DMS79 treated with DMSO at 0.1 percent for 48 hours (cell line): ENCODE results near the gene C3orf20.

Source experiments
- DNase-seq: peaks from one replicate; lab custom pipeline; 2025; lab: John Stamatoyannopoulos, UW

C3orf20 gene

DNA sequence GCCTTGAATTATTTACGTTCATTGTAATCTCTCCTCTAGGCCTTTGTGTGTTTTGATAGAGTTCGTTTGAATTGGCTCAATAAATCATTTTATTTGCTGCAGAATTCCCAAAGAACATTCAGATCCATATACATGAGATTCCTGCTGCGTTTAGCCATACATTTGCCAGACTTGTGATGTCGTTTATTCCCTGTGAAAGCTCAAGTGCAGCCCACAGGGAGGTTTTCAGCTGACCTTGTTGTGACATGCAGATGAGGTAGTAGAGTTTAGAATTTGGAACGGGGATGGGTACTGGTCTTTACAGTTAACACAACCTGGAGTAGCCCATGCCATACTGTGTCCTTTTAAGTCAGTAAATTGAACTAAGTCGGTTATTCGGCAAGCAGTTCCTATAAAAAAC, at the start of gene C3orf20:
Gene C3orf20, plus strand, starts transcription at position 301 of the 400 bp plus-strand sequence. CDS start 7,573 bp downstream, outside the sequence.
- DNase-seq = no peak

DNA sequence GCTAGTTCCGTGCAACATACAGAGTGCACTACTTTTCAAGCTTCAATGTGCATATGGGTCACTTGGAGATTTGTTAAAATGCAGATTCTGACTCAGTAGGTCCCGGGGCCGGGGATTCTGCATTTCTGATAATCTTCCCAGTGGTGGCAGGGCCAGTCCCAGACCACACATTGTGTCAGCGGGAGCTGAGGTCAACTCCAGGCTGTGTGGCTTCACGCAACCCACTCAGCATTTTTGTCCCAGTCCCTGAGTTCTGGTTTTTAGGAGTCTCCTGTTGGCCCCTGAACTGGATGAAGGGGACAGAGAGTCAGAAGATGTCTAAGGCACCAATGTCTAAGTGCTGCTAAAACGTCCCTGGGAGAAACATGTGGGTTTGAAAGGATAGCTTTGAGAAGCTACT, 49.5 kb upstream of the C3orf20 start:
- DNase-seq = no peak

DNA sequence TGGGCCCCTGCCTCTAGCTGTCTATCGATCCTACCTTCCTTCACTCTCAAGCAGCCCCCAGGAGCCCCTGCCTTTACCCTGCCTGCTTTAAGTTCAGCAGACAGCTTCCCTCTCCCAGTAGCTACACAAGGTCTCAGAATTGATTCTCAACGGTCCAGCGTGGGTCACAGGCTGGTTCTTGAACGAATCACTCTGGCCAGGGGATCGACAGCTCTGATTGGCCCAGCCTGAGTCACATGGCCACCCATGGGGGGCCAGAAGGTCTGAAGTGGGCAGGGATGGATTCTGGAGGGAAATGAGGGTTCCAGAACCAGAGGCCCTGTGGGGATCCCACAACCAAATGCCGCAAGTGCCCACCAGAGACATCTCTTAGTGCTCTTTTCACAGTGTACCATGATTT, 47.1 kb upstream of the C3orf20 start:
- no peak for DNase-seq

DNA sequence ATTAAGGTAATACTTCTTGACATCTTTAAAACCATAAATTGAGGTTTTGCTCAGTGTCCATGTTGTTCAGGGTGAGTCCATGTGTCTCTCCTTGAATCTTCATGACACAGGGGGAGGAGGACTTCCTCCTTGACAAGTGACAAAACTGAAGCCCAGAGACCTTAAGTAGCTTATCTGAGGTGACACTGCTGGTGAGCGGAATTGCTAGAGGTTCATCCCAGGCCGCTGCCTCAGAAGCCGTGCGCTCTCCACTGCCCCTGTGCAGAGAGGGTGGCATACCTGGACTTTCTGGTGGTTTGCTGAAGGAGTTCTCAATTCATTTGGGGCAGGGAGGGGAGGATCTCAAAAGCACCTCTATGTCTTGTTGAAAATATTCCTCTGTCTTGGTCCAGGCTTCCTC, 46.5 kb upstream of the C3orf20 start:
- no peak for DNase-seq

DNA sequence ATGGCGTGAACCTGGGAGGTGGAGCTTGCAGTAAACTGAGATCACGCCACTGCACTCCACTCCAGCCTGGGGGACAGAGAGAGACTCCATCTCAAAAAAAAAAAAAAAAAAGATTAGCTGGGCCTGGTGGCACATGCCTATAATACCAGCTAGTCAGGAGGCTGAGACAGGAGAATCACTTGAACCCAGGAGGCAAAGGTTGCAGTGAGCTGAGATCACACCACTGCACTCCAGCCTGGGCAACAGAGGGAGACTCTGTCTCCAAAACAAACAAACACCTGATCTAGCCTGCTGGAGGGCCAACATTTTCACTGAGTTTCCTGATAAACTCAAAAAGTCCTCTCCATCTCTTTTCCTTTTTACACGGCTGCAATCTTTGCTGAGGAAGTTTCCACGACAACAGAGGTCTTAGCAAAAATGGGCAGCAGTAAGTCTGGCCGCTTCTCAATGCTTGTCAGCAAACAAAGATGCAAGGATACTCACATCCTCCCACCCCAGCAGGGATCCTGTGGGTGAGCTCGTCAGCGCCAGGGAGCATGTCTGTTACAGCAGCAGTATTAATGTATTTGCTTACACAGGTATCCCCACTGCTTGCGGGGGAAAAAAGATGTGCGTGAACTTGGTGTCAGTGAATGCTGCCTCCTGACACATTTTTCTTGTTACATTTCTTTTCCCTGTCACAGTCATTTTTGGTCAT, 44.4 kb upstream of the C3orf20 start:
- no peak for DNase-seq

DNA sequence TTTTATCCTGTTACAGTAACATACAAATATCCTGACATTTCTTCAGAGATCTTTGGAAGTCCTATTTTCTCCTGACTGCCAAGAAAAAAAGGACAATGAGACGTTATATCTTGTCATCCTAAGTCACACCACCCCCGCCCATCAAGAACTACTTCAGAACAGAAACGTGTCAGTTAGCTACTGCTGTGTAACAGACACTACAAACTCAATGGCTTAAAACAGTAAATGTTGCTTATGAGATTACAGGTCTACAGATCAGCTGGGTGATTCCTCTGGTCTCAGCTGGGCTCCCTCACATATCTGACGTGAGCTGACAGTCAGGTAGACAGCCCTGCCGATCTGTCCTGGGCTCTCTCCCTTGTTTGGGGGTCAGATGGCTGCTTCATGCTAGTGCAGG, 43.8 kb upstream of the C3orf20 start:
- DNase-seq = no peak

DNA sequence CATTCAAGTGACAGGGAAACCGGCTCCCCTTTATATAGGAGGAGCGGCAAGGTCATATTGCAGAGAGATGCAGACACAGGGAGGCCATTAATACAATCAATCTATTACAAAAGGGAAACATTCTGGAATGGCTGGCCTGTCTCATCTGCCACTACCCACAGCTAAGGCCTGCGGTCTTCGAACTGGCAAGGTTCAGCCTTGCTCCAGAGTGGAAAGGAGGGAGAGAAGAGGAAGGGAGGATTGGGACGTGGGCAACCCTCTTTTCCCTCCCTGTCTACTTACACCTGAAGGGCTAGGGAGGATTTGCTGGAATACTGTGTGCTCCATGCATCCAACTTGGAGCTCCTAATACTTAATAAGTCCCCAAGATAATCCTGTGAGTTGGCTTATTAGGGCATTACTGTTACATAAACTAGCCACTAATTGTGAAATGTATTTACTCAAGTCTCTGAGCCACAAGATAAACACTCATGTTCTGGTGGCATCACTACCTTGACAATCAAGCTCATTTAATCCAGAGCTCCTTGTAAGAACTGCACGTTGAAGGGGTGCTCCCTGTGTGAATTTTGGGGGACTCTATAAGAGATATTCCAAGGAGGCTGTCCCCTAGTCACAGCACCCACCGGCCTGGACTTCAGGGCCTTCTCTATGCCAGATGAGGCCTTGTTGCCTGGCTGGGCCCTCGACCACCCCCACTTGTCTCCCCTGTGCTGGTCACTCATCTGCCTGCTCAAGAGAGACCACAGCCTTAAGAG, 43.1 kb upstream of the C3orf20 start:
- DNase-seq = no peak

DNA sequence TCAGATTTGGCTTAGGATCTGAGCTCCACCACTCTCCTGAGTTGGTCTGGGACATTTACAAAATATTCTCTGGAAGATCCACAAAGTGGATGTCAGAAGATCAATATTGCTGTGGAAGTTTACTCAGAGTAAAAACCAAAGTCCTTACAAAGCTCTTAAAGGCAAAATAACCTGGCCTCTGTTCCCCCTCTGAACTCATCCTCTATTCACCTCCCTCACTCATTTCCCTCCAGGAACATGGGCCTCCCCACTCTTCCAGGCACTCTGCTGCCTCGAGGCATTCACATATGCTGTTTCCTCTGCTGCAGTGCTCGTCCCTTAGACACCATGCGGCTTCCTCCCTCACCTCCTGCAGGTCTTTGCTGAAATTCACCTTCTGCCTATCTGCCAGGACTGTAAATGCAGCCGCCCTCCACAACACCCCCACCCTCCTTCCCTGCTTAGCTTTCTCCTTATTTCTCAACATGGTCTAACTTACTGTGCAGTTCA, 42.5 kb upstream of the C3orf20 start:
- DNase-seq = no peak

DNA sequence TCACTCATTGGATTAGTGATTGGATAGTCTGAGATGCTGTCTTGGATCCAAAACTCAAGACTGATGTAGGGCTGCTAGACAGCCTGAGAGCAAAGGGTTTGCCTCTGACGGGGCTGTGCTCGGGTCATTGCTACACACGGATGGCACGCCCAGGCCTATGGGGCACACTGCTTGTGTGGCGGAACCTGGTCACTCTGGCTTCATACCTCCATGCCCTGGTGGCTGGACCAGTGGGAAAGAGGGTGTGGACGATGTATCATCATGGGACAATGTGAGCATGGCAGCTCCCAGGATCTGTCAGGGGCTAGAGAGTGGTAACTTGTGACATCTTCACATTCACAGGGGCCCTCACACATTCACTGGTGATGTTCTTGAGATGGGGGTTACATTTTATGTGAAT, 41.5 kb upstream of the C3orf20 start:
- no peak for DNase-seq

DNA sequence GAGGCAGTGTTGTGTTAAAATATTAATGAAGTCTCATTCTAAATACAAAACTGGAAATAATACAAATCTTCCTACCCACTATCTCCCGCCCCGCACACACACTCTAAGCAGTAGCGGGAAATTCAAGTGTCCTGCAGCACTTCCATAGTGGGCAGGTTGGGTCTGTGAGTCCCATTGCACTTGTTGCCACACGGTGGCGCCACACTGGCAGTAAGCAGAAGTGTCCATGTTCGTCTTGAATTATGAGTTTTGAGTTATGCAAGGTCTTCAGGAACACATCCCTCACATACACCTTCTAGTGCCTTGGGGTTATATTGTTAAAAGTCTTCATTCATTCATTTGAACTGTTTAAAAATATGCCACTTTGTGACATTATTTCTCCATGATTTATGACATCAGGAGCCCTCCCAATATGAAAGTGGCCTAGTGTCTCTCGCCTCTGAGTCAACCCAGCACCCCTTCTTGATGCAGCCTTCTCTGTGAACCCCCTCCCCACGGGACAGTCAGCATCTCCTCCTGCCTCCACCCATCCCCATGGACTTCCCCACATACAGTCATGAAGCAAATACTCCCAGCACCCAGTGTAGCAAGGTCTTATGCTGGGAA, 41.0 kb upstream of the C3orf20 start:
- no peak for DNase-seq

DNA sequence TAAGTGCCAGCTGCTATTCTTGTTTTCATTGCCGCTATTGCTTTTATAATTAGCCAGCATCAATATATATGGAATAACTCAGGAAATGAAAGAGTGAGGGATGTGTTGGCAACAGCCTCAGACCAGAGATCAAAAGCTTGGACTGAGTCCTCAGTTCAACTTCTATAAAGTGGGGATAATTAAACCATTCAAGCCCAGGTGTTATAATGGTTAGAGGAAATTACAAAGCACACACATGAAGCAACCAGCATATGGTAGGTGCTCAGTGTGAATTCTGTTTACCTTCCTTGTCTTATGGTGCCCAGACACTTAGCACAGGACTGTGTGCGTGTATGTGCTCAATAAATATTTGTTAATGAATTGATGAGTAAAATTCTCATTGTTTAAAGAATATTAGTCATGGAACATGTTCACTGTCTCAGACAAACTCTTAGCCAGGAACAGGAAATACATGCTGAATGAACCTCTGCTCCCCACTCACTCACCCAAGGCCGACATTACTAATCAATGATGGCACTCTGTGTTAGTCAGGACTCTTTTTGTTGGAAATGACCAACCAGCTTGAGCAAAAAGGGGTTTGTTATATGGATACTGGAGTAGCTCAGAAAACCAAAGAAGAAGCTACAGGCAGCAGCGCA, 40.1 kb upstream of the C3orf20 start:
- DNase-seq = no peak

DNA sequence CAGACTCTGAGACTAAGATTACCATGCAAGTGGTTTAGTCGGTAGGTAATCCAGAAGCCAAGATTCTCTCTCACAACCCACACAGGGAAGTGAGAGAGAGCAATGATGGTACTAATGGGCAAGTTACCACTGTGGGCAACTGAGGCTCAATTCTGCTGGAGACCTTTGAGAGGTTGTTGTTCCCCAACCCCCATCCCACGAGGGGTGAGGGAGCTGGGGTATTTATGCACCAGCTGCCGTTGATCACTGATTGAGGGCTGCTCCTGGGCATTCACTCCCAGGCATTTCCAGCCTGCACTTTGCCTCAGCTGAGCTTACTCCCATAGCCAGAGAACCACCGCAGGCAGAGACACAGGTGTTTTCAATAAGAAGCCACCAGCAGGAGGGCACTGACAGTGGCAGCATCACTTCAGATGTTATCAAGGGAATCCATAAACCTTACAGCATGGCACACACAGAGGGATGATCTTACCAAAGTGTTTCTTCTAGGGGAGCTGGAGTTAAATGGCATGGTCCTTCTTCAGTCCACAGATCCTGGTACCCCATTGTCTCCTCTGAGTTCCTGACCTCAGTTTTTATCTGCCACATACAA, 38.3 kb upstream of the C3orf20 start:
- no peak for DNase-seq

DNA sequence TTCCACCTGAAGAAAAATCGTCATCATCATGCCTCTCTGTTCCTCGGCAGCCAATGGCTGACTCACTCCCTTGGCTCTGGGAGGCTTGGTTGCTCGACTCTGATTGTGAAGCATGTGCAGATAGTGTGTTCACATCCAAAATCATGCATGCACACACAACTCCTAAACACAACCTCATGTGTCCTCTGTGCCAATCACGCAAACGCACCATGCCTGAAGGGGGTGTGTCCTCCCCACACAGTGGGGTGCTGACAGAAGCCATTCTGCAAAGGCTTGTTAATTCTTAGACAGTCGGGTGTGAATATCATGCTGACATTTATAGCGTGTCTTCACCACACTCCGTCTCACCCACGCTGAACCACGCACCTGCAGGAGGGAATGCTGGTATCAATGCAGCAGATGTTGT, 34.8 kb upstream of the C3orf20 start:
- DNase-seq = no peak

DNA sequence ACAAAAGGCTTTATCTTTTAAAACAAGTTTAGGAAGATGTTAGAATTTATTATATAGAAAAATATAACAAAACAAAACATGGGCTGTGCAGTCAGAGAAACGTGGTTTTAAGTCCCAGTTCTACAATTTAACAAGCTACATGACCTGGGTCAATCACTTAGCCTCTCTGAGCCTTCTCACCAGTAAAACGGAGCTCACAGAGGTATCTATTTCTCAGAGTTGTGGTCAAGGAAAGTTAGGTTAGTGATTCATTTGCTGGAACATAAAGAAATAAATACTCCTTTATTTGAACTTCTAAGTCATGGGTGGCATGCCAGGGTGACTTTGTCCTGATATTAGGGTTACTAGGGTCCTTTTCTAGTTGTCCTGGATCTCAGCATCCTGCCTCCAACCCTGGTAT, 34.2 kb upstream of the C3orf20 start:
- DNase-seq = no peak

DNA sequence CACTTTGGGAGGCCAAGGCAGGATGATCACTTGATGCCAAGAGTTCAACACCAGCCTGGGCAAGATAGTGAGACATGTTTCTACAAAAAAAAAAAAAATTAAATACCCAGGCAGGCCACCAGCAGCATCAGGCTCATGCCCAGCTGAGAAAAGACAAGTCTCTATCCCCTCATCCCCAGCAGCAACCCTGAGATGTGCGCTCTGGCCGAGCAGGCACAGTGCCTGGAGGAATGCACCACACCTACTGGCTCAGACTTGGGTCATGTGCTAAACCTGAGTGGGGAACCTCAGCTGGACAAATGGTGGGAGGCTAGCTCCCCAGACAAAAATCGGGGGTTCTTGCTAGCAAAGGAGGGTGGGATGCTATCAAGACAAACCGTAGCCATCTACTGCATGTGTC, 33.6 kb upstream of the C3orf20 start:
- DNase-seq = no peak

DNA sequence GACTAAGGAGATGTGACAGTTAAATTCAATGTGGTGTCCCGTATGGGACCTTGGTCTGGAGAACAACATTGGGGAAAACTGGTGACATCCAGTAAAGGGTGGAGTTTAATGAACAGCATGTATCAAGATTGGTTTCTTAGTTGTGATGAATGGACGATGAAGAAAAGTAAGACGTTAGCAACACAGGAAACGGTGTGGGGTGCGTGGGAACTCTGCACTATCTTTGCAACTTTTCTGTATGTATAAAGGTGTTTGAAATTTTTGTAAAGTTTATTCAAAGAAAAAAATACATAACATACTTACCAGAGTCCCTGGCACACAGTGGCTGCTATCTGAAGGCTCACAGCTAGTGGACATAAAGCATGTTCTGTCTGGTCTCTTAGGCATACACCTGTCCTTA, 29.5 kb upstream of the C3orf20 start:
- no peak for DNase-seq

DNA sequence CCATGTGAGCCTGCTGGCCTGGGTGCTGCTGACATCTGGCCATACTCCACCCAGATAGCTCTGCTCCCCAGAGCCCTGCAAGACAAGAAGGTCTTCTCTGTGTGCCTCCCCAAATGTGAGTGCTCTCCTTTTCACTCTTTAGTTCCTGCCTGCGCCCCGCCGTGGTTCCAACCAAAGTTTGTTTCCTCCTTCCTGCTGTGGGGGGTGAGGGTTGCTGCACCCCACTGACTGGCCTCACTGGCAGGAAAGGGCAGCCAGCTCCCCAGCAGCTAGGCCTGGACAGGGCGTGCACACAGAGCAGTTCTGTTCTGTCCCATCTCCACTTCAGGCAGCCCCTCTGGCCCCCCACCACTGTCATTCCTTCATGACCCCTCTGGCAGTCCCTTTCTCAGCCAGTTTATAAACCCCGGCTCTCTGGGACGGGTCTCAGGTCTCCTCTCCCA, 28.8 kb upstream of the C3orf20 start:
- no peak for DNase-seq

DNA sequence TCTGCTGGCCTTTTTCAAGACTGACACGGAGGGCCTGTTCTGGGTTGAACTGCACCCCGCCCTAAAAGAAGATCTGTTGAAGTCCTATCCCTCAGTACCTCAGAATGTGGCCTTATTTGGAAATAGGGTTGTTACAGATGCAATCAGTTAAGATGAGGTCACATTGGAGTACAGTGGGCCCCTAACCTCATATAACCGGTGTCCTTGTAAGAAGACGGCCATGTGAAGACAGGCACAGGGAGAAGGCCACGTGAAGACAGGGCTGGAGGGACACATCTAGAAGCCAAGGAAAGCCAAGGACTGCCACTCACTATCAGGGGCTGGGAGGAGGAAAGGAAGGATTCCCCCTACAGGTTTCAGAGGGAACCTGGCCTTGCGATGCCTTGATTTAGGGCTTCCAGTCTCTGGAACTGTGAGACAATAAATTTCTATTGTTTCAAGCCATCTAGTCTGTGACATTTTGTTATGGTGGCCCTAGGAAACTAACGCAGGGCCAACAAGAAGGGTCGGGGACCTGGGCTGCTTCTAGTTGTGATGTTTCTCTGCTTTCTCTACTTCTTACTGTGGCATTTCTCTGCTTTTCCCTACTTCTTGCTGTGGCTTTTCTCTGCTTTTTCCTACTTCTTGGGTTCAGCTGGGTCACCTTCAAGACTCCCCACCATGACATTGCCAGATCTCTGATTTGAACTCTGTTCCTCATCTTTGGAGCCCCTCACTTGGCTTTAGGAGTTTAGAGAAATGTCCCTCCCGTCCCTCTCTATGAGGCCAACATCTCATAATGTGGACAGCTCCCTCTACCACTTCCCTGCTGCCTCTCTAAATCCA, 28.1 kb upstream of the C3orf20 start:
- DNase-seq = no peak

DNA sequence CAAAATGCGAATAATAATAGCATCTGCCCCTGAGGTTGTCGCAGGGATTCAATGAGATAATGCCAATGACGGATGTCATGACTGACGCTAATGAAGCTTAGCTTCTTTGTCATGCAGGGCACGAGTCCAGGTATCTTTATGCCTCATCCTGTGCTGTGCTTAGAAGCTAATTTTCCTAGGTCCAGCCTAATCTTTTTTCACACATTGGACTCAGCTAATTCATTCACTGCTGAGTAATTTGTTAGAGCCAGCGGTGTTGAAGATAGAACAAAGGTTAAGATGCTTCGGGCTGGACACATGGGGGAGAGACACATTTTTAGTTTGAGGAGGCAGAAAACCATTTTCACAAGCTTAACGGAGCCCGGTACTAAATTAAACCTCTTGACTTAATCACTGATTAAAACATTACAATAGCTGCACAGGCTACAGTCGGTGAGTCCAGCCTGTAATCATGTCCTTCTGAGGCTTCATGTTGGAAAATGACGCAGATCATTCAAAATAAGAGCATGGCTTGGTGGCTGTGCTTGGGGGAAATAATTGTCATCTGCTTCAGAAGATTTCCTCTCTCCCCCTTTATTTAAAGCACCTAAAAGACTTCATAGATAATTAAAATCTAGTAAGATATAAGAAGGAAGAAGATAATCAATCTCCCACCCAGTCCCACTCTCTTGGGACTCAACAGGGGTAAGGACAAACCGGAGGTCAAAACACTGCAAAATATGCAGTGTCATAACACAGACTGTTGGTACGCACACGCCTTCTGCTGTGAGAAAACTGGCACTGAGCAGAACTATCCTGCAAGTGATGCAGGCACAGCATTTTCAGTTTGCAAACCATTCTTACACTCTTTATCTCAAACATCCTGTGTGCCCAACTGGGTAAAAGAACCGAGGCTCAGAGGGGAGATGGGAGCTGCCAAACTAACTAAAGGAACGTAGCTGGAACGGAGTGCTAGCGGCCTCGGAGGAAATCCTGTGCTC, 26.7 kb upstream of the C3orf20 start:
- no peak for DNase-seq

DNA sequence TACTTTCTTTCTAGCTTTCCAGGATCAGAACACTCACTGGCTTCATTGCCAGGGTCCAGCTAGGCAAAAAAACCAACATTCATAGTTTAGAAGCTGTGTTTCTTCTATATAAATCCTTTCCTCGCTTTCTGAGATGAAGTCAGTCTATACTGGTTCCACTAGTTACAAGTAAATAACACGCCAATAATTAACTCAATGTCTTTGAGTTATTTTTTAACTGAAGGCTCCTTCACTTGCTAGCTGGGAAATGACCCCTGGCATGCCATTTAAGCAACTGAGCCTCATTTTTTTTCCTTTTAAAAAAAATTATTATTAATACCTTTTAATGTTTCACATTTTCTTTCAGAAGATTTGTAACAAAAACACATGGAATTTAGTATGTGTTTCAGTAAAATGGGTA, 25.5 kb upstream of the C3orf20 start:
- no peak for DNase-seq
